HepG2 (cell line): ENCODE measurements around the gene RAB8A. TPM values are rescaled to one million over a fixed set of nuclear protein-coding genes. Genes with fewer than 3 reads are reported as not detected.

Experiments
- ATAC-seq: fragments of 200-7000 bp; cut with Tn5 transposase; 3 replicates; pipeline ENCODE4 v1.9.1; 2020; ENCODE audit warnings: mild to moderate bottlenecking, moderate library complexity
- BruUV-seq: library from RNA; stranded (reverse); fragments of 400-500 nt; replicated peaks from 2 replicates; lab custom pipeline; 2021; lab: Mats Ljungman, UMichigan
- CTCF ChIA-PET: fragments of 300-600 bp; formaldehyde crosslinking; extraction: SDS; loops from one replicate; lab custom pipeline; 2021; ENCODE audit warnings: low total read pairs, inconsistent platforms, low intra/inter-chr PET ratio; lab: Yijun Ruan, JAX
- POLR2A ChIA-PET: fragments of 350-600 bp; sonication (Branson Sonifier 250); formaldehyde crosslinking; loops from one replicate; lab custom pipeline; 2020; ENCODE audit warnings: antibody characterized with exemption, inconsistent platforms; lab: Yijun Ruan, JAX
- DNase-seq: peaks from one replicate; pipeline ENCODE4 v3.0.0-alpha.2; 2015; ENCODE audit warnings: low spot score
- FAIRE-seq: peaks from 3 replicates; lab custom pipeline; 2011; peaks lifted over from hg19 to GRCh38; lab: Jason Lieb, UNC
- H2AFZ ChIP-seq: one replicate; pipeline ENCODE4 v1.6.1; 2011; ENCODE audit warnings: low read length, inconsistent platforms
- H3K27ac ChIP-seq: fragments of 300-600 bp; 3 replicates; pipeline ENCODE4 v1.8.0; 2011; ENCODE audit warnings: mixed run types, mild to moderate bottlenecking, mixed read lengths, low read length, inconsistent platforms; ENCODE audit not compliant: insufficient read depth; ENCODE audit errors: extremely low read length
- H3K27me3 ChIP-seq, 2 experiments: fragments of 200-600 bp in 1 of 2; 2 replicates in 1 of 2; 3 replicates in 1 of 2; pipeline versions ENCODE4 v1.6.0 to v1.8.0; 2011; ENCODE audit warnings: low read length in 2 of 2, mild to moderate bottlenecking in 2 of 2, moderate library complexity in 2 of 2, inconsistent platforms in 1 of 2; ENCODE audit not compliant: insufficient read depth in 2 of 2, control insufficient read depth in 1 of 2
- H3K36me3 ChIP-seq, 2 experiments: fragments of 200-600 bp in 1 of 2; replicated peaks in 1 of 2; 2 replicates in 1 of 2; 3 replicates in 1 of 2; pipeline versions ENCODE4 v1.5.1 to v1.8.0; 2011; ENCODE audit warnings: low read length in 2 of 2, inconsistent platforms in 1 of 2; ENCODE audit not compliant: insufficient read depth in 2 of 2, control insufficient read depth in 1 of 2
- H3K4me1 ChIP-seq: 2 replicates; pipeline ENCODE4 v1.5.1; 2012; ENCODE audit warnings: low read length, inconsistent platforms; ENCODE audit not compliant: insufficient read depth
- H3K4me2 ChIP-seq: 2 replicates; pipeline ENCODE4 v1.6.0; 2011; ENCODE audit warnings: low read depth, low read length, inconsistent platforms
- H3K4me3 ChIP-seq, 3 experiments: fragments of 200-600 bp in 1 of 3; sonication (generic), shearing (Covaris generic) in 1 of 3; replicated peaks in 1 of 3; 2 replicates each; pipeline ENCODE4 v1.5.1; 2011 to 2016; ENCODE audit warnings: low read length in 3 of 3, inconsistent platforms in 2 of 3, low read depth in 2 of 3, mild to moderate bottlenecking in 2 of 3, control low read depth in 1 of 3, mixed read lengths in 1 of 3; ENCODE audit not compliant: insufficient read depth in 1 of 3
- H3K79me2 ChIP-seq: one replicate; pipeline ENCODE4 v1.6.1; 2011; ENCODE audit warnings: low read length, inconsistent platforms; ENCODE audit not compliant: insufficient read depth
- H3K9ac ChIP-seq: 2 replicates; pipeline ENCODE4 v1.6.0; 2011; ENCODE audit warnings: mild to moderate bottlenecking, low read depth, low read length, inconsistent platforms; ENCODE audit not compliant: insufficient read depth
- H3K9me3 ChIP-seq: 2 replicates; pipeline ENCODE4 v1.5.1; 2012; ENCODE audit warnings: mild to moderate bottlenecking, low read length
- H4K20me1 ChIP-seq: 2 replicates; pipeline ENCODE4 v1.6.0; 2011; ENCODE audit warnings: inconsistent platforms, mild to moderate bottlenecking, low read length, moderate library complexity; ENCODE audit not compliant: insufficient read depth
- CHD4 ChIP-seq: fragments of 200-600 bp; sonication (generic); IDR thresholded peaks from 2 replicates; pipeline ENCODE4 v1.7.0; 2017; ENCODE audit warnings: mild to moderate bottlenecking, low read length, borderline replicate concordance
- GFI1 ChIP-seq: sonication (generic); formaldehyde crosslinking; IDR thresholded peaks from 2 replicates; pipeline ENCODE4 v1.5.0; 2020; ENCODE audit warnings: missing genetic modification reagents, mild to moderate bottlenecking, borderline replicate concordance
- ISL2 ChIP-seq: sonication (generic); formaldehyde crosslinking; IDR thresholded peaks from 2 replicates; pipeline ENCODE4 v1.5.0; 2020; ENCODE audit warnings: missing genetic modification reagents
- RORA ChIP-seq: sonication (generic); formaldehyde crosslinking; IDR thresholded peaks from 2 replicates; pipeline ENCODE4 v1.5.0; 2020; ENCODE audit warnings: mild to moderate bottlenecking, missing genetic modification reagents, moderate library complexity
- SOX13 ChIP-seq, 3 experiments: fragments of 450-650 bp in 1 of 3; sonication (generic) in 1 of 3; formaldehyde crosslinking in 1 of 3; IDR thresholded peaks in 2 of 3; conservative IDR thresholded peaks in 1 of 3; 2 replicates each; pipeline versions ENCODE4 v1.5.0 to v1.6.1; 2016 to 2020; ENCODE audit warnings: antibody characterized with exemption in 1 of 3, mild to moderate bottlenecking in 1 of 3, missing compliant biosample characterization in 1 of 3, missing genetic modification reagents in 1 of 3, moderate library complexity in 1 of 3
- SOX6 ChIP-seq, 2 experiments: fragments of 450-650 bp in 1 of 2; sonication (generic) in 1 of 2; formaldehyde crosslinking in 1 of 2; IDR thresholded peaks; 2 replicates each; pipeline versions ENCODE4 v1.4.0 to v1.6.1; 2017 to 2020; ENCODE audit warnings: antibody characterized with exemption in 1 of 2, mild to moderate bottlenecking in 1 of 2, missing genetic modification reagents in 1 of 2
- ZKSCAN1 ChIP-seq: fragments of 150-350 bp; IDR thresholded peaks from 2 replicates; pipeline ENCODE4 v1.6.1; 2014; ENCODE audit warnings: low read length
- ZNF24 ChIP-seq: fragments of 450-650 bp; IDR thresholded peaks from 2 replicates; pipeline ENCODE4 v1.6.1; 2017; ENCODE audit warnings: antibody characterized with exemption, mild to moderate bottlenecking
- ZNF432 ChIP-seq: sonication (generic); formaldehyde crosslinking; IDR thresholded peaks from 2 replicates; pipeline ENCODE4 v1.5.0; 2020; ENCODE audit warnings: missing genetic modification reagents, mild to moderate bottlenecking, borderline replicate concordance
- ZNF75D ChIP-seq: sonication (generic); formaldehyde crosslinking; IDR thresholded peaks from 2 replicates; pipeline ENCODE4 v1.8.1; 2023; ENCODE audit warnings: missing genetic modification reagents, mild to moderate bottlenecking, borderline replicate concordance
- WGBS: methylation state at CpG from one replicate; pipeline ENCODE4 v1.1.6; 2017; ENCODE audit warnings: low lambda C conversion rate; 5-methylcytosine and 5-hydroxymethylcytosine counted together
- in situ Hi-C: cut with HindIII; loops from 2 replicates; pipeline ENCODE4 v1.10.0; 2017; ENCODE audit warnings: low pct_unique_long_range_greater_than_20kb; ENCODE audit not compliant: extremely low pct_ligation_motif_present
- intact Hi-C: fragments of 100-400 bp; cut with micrococcal nuclease; formaldehyde crosslinking; loops from one replicate; pipeline ENCODE4 v1.10.0; 2022; ENCODE audit not compliant: unreplicated experiment
- polyA plus RNA-seq, 8 experiments: library from polyadenylated mRNA; depleted of rRNA in 3 of 8; stranded (reverse) in 7 of 8; unstranded in 1 of 8; fragments of >200 nt; fragmentation: Illumina TruSeq in 4 of 8; extraction: Trizol in 4 of 8; gene quantifications; 2 replicates each; pipeline versions ENCODE4 v1.2.1 to v1.2.3, GENCODE V29; 2011 to 2016; ENCODE audit warnings: low read depth in 4 of 8, missing spikeins in 1 of 8, mixed read lengths in 1 of 8; ENCODE audit not compliant: insufficient read depth in 1 of 8
- total RNA-seq, 5 experiments: library from RNA; depleted of rRNA; stranded (reverse); fragments of >200 nt; fragmentation: Illumina TruSeq; extraction: Trizol; gene quantifications; 2 replicates each; pipeline ENCODE4 v1.2.3, GENCODE V29; 2016; ENCODE audit warnings: low read depth in 1 of 5
- TF ChIP-seq, protein P1 (sequence below): IDR thresholded peaks from 2 replicates; pipeline ENCODE4 v1.6.1; 2016
- TF ChIP-seq, protein P2 (sequence below): sonication (generic); formaldehyde crosslinking; IDR thresholded peaks from 2 replicates; pipeline ENCODE4 v1.8.0; 2022; ENCODE audit warnings: mild to moderate bottlenecking, missing genetic modification reagents
- TF ChIP-seq, protein P3 (sequence below): IDR thresholded peaks from 2 replicates; pipeline ENCODE4 v1.6.1; 2016; ENCODE audit warnings: mild to moderate bottlenecking

Gene RAB8A
- total and polyA plus RNA-seq, 2 of the 13 experiments (the other 11 are each of a cell fraction or from before 2014, with no cell fraction given): 36.7 to 45.0 TPM

DNA sequence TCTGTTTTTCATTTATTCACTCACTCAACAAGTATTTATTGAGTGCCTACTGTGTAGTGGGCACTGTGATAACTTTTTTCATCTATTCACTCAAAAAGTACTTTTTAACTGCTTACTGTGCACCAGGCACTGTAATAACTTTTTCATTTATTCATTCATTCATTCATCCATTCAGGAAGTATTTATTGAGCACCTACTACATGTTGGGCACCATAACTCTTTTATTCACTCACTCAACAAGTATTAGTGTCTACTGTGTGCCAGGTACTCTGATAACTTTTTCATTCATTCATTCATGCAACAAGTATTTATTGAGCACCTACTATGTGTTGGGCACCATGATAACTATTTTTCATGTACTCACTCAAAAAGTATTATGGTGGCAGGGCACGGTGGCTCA, 54.7 kb downstream of the RAB8A start:
- BruUV-seq: no TSS peak
- POLR2A ChIA-PET: no interaction called here
- DNase-seq (no peak), FAIRE-seq (no peak), ATAC-seq (no peak)
- Histone ChIP-seq H3K9ac (no peak overlapping the region), H3K4me3 (no peak overlapping the region), H3K79me2 (no peaks in the 10 kb centered on the region), H2AFZ (no peak overlapping the region), H3K36me3 (no peaks in the 10 kb centered on the region), H4K20me1 (no peaks in the 10 kb centered on the region), H3K4me1 (peaks cover 36% of the 10 kb centered on the region), H3K27me3 (no peaks in the 10 kb centered on the region; a peak in 1 of 5 replicates), H3K9me3 (no peaks in the 10 kb centered on the region), H3K27ac (no peak overlapping the region), H3K4me2 (no peak overlapping the region)
- CTCF ChIA-PET: no interaction called here
- WGBS: 82% methylated on average over 1 of the region's 1 CpG
- intact Hi-C loops: no loop called here
- in situ Hi-C loops: loop anchor here (25.0 kb wide), 1 partner anchor 529 kb away; the partner anchor contains the start of gene CYP4F3
- 0 out of 2 replicates have a peak, but pooled peaks have one; percentile 37 for TF ChIP-seq CHD4
- TF ChIP-seq ZKSCAN1: peak; percentile 63; the same call in 1 of the 2 replicates
- TF ChIP-seq, protein P1, sequence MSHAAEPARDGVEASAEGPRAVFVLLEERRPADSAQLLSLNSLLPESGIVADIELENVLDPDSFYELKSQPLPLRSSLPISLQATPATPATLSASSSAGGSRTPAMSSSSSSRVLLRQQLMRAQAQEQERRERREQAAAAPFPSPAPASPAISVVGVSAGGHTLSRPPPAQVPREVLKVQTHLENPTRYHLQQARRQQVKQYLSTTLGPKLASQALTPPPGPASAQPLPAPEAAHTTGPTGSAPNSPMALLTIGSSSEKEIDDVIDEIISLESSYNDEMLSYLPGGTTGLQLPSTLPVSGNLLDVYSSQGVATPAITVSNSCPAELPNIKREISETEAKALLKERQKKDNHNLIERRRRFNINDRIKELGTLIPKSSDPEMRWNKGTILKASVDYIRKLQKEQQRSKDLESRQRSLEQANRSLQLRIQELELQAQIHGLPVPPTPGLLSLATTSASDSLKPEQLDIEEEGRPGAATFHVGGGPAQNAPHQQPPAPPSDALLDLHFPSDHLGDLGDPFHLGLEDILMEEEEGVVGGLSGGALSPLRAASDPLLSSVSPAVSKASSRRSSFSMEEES (CRISPR knock-in tag): no peak
- TF ChIP-seq ZNF24: peak; percentile 88

DNA sequence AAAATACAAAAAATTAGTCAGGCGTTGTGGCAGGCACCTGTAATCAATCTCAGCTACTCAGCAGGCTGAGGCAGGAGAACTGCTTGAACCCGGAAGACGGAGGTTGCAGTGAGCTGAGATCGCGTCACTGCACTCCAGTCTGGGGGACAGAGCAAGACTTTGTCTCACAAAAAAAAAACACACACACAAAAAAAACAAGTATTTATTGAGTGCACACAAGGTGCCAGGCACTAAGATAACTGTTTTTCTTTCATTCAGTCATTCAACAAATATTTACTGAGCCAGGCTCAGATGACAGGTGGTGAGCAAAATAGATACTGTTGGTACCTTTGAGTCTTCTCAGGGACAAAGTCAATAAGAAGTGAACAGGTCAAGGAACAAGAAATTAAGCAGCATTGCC, 55.4 kb downstream of the RAB8A start:
- peak; percentile 31 for DNase-seq
- no peak for FAIRE-seq
- no peak overlapping the region for H3K4me3 ChIP-seq
- H3K36me3 ChIP-seq: no peaks in the 10 kb centered on the region
- no peak overlapping the region for H2AFZ ChIP-seq
- H4K20me1 ChIP-seq: no peaks in the 10 kb centered on the region
- BruUV-seq: no TSS peak
- no peak for ATAC-seq
- no peak overlapping the region for H3K27ac ChIP-seq
- H3K4me1 ChIP-seq: peaks cover 37% of the 10 kb centered on the region
- no peaks in the 10 kb centered on the region; a peak in 1 of 5 replicates for H3K27me3 ChIP-seq
- CTCF ChIA-PET: no interaction called here
- WGBS: under 1% methylated on average over 5 of the region's 5 CpGs
- H3K4me2 ChIP-seq: peak overlapping the region; percentile 18; the same call in 1 of the 2 replicates
- no peaks in the 10 kb centered on the region for H3K9me3 ChIP-seq
- POLR2A ChIA-PET: no interaction called here
- no peak overlapping the region for H3K9ac ChIP-seq
- in situ Hi-C loops: loop anchor here (25.0 kb wide), 1 partner anchor 530 kb away; the partner anchor contains the start of gene CYP4F3
- intact Hi-C loops: no loop called here
- no peaks in the 10 kb centered on the region for H3K79me2 ChIP-seq
- TF ChIP-seq ISL2 (CRISPR knock-in tag) (no peak), ZNF432 (CRISPR knock-in tag) (no peak), GFI1 (CRISPR knock-in tag) (peak; percentile 44; the same call in 1 of the 2 replicates), SOX6 (IDR thresholded peaks at IDR 0.05) (no peak), SOX6 (CRISPR knock-in tag; IDR thresholded peaks at IDR 0.05) (peak; percentile 22; the same call in 1 of the 2 replicates), SOX13 (IDR thresholded peaks at IDR 0.05) (no peak), SOX13 (CRISPR knock-in tag; conservative IDR thresholded peaks at IDR 0.05 in 1 of 2, IDR thresholded peaks at IDR 0.05 in 1 of 2) (peak in 1 of 2 experiments; percentile 13; a peak in 1 of 4 replicates), ZNF75D (CRISPR knock-in tag) (no peak), ZKSCAN1 (no peak), RORA (CRISPR knock-in tag) (no peak), ZNF24 (0 out of 2 replicates have a peak, but pooled peaks have one; percentile 28)
- TF ChIP-seq, protein P2, sequence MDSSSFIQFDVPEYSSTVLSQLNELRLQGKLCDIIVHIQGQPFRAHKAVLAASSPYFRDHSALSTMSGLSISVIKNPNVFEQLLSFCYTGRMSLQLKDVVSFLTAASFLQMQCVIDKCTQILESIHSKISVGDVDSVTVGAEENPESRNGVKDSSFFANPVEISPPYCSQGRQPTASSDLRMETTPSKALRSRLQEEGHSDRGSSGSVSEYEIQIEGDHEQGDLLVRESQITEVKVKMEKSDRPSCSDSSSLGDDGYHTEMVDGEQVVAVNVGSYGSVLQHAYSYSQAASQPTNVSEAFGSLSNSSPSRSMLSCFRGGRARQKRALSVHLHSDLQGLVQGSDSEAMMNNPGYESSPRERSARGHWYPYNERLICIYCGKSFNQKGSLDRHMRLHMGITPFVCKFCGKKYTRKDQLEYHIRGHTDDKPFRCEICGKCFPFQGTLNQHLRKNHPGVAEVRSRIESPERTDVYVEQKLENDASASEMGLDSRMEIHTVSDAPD (CRISPR knock-in tag): no peak
- TF ChIP-seq, protein P3, sequence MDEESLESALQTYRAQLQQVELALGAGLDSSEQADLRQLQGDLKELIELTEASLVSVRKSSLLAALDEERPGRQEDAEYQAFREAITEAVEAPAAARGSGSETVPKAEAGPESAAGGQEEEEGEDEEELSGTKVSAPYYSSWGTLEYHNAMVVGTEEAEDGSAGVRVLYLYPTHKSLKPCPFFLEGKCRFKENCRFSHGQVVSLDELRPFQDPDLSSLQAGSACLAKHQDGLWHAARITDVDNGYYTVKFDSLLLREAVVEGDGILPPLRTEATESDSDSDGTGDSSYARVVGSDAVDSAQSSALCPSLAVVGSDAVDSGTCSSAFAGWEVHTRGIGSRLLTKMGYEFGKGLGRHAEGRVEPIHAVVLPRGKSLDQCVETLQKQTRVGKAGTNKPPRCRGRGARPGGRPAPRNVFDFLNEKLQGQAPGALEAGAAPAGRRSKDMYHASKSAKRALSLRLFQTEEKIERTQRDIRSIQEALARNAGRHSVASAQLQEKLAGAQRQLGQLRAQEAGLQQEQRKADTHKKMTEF (CRISPR knock-in tag): no peak
